A673 (cell line): Measurements from ENCODE around the gene BEND6. TPM values are rescaled to one million over a fixed set of nuclear protein-coding genes. Genes with fewer than 3 reads are reported as not detected.
A peak's percentile ranks its signal among the peaks of the same experiment; 100 is the strongest.

Experiments used
- BruUV-seq: library from RNA; stranded (reverse); fragments of 400-500 nt; replicated peaks from 2 replicates; lab custom pipeline; 2021; lab: Mats Ljungman, UMichigan
- CTCF ChIA-PET: fragments of 300-600 bp; sonication (Branson Sonifier 250); formaldehyde crosslinking; loops from one replicate; lab custom pipeline; 2022; ENCODE audit warnings: antibody characterized with exemption; lab: Charles Lee
- POLR2A ChIA-PET: fragments of 300-600 bp; sonication (Branson Sonifier 250); formaldehyde crosslinking; loops from one replicate; lab custom pipeline; 2022; ENCODE audit warnings: antibody characterized with exemption; ENCODE audit not compliant: low non-redundant PET; lab: Charles Lee
- DNase-seq: peaks from one replicate; pipeline ENCODE4 v3.0.0-alpha.2; 2015; ENCODE audit warnings: low spot score
- H3K27ac ChIP-seq: fragments of 200-600 bp; sonication (generic); 2 replicates; pipeline ENCODE4 v1.5.1; 2016; ENCODE audit warnings: mixed run types, low read depth, mild to moderate bottlenecking, mixed read lengths, antibody characterized with exemption, low read length; ENCODE audit not compliant: poor library complexity, severe bottlenecking
- H3K27me3 ChIP-seq: fragments of 200-600 bp; sonication (generic); replicated peaks from 2 replicates; pipeline ENCODE4 v1.6.1; 2017; ENCODE audit warnings: mixed run types, low read depth, mild to moderate bottlenecking, mixed read lengths, antibody characterized with exemption, low read length; ENCODE audit not compliant: insufficient read depth, poor library complexity
- H3K36me3 ChIP-seq: fragments of 200-600 bp; sonication (generic); 2 replicates; pipeline ENCODE4 v1.6.1; 2016; ENCODE audit warnings: mixed run types, mild to moderate bottlenecking, mixed read lengths, antibody characterized with exemption, low read length; ENCODE audit not compliant: insufficient read depth, poor library complexity, severe bottlenecking
- H3K4me1 ChIP-seq: fragments of 200-600 bp; sonication (generic); 2 replicates; pipeline ENCODE4 v1.6.1; 2017; ENCODE audit warnings: mixed run types, mild to moderate bottlenecking, mixed read lengths, antibody characterized with exemption, low read length; ENCODE audit not compliant: insufficient read depth, poor library complexity, severe bottlenecking
- H3K4me3 ChIP-seq: fragments of 200-600 bp; sonication (generic); 2 replicates; pipeline ENCODE4 v1.5.1; 2016; ENCODE audit warnings: low read depth, mixed run types, mild to moderate bottlenecking, mixed read lengths, low read length; ENCODE audit not compliant: poor library complexity, severe bottlenecking
- H3K9me3 ChIP-seq: fragments of 200-600 bp; sonication (generic); 2 replicates; pipeline ENCODE4 v1.6.1; 2016; ENCODE audit warnings: mixed run types, low read depth, mild to moderate bottlenecking, mixed read lengths, antibody characterized with exemption, low read length; ENCODE audit not compliant: poor library complexity, severe bottlenecking
- CTCF ChIP-seq: fragments of 300-800, 200-600 bp; sonication (generic); conservative IDR thresholded peaks from 2 replicates; pipeline ENCODE4 v1.5.1; 2017; ENCODE audit warnings: low read depth, mild to moderate bottlenecking, antibody characterized with exemption, low read length, moderate library complexity, mixed read lengths
- EZH2 ChIP-seq: fragments of 200-600 bp; sonication (generic); IDR thresholded peaks from 2 replicates; pipeline ENCODE4 v1.6.1; 2017; ENCODE audit warnings: borderline replicate concordance, low read depth, mild to moderate bottlenecking, mixed read lengths, antibody characterized with exemption, low read length; ENCODE audit not compliant: poor library complexity, severe bottlenecking
- intact Hi-C: fragments of 100-400 bp; cut with micrococcal nuclease; formaldehyde crosslinking; loops from one replicate; pipeline ENCODE4 v1.10.0; 2022; ENCODE audit not compliant: unreplicated experiment
- total RNA-seq: library from RNA; stranded (reverse); gene quantifications from 2 replicates; pipeline ENCODE4 v1.2.3, GENCODE V29; 2021

BEND6 gene
- total RNA-seq, 1 experiment from 2014 or later, result 5.3 TPM

- Histone ChIP-seq H3K9me3 (no peaks in the 10 kb centered on the region), H3K36me3 (no peaks in the 10 kb centered on the region), H3K4me3 (no peak overlapping the region), H3K27me3 (no peaks in the 10 kb centered on the region), H3K4me1 (no peaks in the 10 kb centered on the region), H3K27ac (no peak overlapping the region)
- ChIA-PET POLR2A (no interaction called here), CTCF (no interaction called here)
- TF ChIP-seq CTCF, result no peak
- BruUV-seq, result no TSS peak
- intact Hi-C loops, result loop anchor here (10.0 kb wide), 1 partner anchor 265 kb away; the partner anchor contains the start of gene BAG2
- no peak for DNase-seq
Measured at GRCh38 chr6:56909115-56909907, 45.6 kb upstream of the BEND6 start.

- H3K4me3 ChIP-seq, result no peak overlapping the region
- TF ChIP-seq EZH2 (no peak), CTCF (no peak)
- no peaks in the 10 kb centered on the region for H3K4me1 ChIP-seq
- DNase-seq, result peak; percentile 63
- H3K27ac ChIP-seq, result no peak overlapping the region
- H3K36me3 ChIP-seq, result no peaks in the 10 kb centered on the region
- BruUV-seq, result no TSS peak
- H3K9me3 ChIP-seq, result no peaks in the 10 kb centered on the region
- ChIA-PET CTCF (no interaction called here), POLR2A (no interaction called here)
- H3K27me3 ChIP-seq, result no peaks in the 10 kb centered on the region
- intact Hi-C loops, result no loop called here
Measured at GRCh38 chr6:56911847-56912246, 43.1 kb upstream of the BEND6 start.

- TF ChIP-seq CTCF (no peak), EZH2 (no peak)
- no TSS peak for BruUV-seq
- Histone ChIP-seq H3K27ac (no peak overlapping the region), H3K27me3 (no peaks in the 10 kb centered on the region), H3K9me3 (no peaks in the 10 kb centered on the region), H3K4me1 (no peaks in the 10 kb centered on the region), H3K4me3 (no peak overlapping the region), H3K36me3 (no peaks in the 10 kb centered on the region)
- ChIA-PET CTCF (no interaction called here), POLR2A (no interaction called here)
- intact Hi-C loops, result no loop called here
- no peak for DNase-seq
Measured at GRCh38 chr6:56913285-56914074, 41.4 kb upstream of the BEND6 start.
